ENCODE measurements around the gene SLIT3.

GRCh38 chr5:168870910-168871309 is 430.0 kb downstream of the SLIT3 start:
- TF ChIP-seq POLR2AphosphoS5 (IDR thresholded peaks at IDR 0.05; ENCODE audit: low read depth), result no peak
- TF ChIP-seq, protein P1, sequence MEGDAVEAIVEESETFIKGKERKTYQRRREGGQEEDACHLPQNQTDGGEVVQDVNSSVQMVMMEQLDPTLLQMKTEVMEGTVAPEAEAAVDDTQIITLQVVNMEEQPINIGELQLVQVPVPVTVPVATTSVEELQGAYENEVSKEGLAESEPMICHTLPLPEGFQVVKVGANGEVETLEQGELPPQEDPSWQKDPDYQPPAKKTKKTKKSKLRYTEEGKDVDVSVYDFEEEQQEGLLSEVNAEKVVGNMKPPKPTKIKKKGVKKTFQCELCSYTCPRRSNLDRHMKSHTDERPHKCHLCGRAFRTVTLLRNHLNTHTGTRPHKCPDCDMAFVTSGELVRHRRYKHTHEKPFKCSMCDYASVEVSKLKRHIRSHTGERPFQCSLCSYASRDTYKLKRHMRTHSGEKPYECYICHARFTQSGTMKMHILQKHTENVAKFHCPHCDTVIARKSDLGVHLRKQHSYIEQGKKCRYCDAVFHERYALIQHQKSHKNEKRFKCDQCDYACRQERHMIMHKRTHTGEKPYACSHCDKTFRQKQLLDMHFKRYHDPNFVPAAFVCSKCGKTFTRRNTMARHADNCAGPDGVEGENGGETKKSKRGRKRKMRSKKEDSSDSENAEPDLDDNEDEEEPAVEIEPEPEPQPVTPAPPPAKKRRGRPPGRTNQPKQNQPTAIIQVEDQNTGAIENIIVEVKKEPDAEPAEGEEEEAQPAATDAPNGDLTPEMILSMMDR (IDR thresholded peaks at IDR 0.05; ENCODE audit: insufficient read depth, low read length), result no peak
- TF ChIP-seq REST (IDR thresholded peaks at IDR 0.05; ENCODE audit: insufficient replicate concordance, low read depth), result no peak
- no peak for TF ChIP-seq SPI1 (IDR thresholded peaks at IDR 0.05; ENCODE audit: borderline replicate concordance, low read depth)
- no peak for TF ChIP-seq GABPA (IDR thresholded peaks at IDR 0.05; ENCODE audit: low read depth)
